SK-N-SH (cell line): ENCODE measurements around the gene GRK5.

Source experiments
- CTCF ChIP-seq: fragments of 200-600 bp; sonication (generic); IDR thresholded peaks from 2 replicates; pipeline ENCODE4 v1.6.1; 2017; ENCODE audit warnings: antibody characterized with exemption, mild to moderate bottlenecking, moderate library complexity
- EP300 ChIP-seq, 2 experiments: IDR thresholded peaks; 2 replicates each; pipeline versions ENCODE4 v1.4.0 to v1.6.1; 2012; ENCODE audit warnings: borderline replicate concordance in 1 of 2, low read depth in 1 of 2, low read length in 1 of 2
- EZH2phosphoT487 ChIP-seq: fragments of 200-600 bp; sonication (generic); IDR thresholded peaks from 2 replicates; pipeline ENCODE4 v1.6.1; 2017; ENCODE audit warnings: low read depth, mixed run types, mild to moderate bottlenecking, antibody characterized with exemption, moderate library complexity, borderline replicate concordance
- FOXM1 ChIP-seq: IDR thresholded peaks from 2 replicates; pipeline ENCODE4 v1.4.0; 2012; ENCODE audit warnings: low read depth, mild to moderate bottlenecking
- GABPA ChIP-seq: IDR thresholded peaks from 2 replicates; pipeline ENCODE4 v1.4.0; 2012; ENCODE audit warnings: low read depth, mild to moderate bottlenecking
- NRF1 ChIP-seq: IDR thresholded peaks from 2 replicates; pipeline ENCODE4 v1.6.1; 2012; ENCODE audit warnings: low read depth, mild to moderate bottlenecking, low read length
- POLR2AphosphoS5 ChIP-seq: IDR thresholded peaks from 2 replicates; pipeline ENCODE4 v1.6.1; 2012; ENCODE audit warnings: low read depth, low read length
- RAD21 ChIP-seq: IDR thresholded peaks from 2 replicates; pipeline ENCODE4 v1.6.1; 2012; ENCODE audit warnings: mild to moderate bottlenecking, low read length
- SMC3 ChIP-seq: IDR thresholded peaks from 2 replicates; pipeline ENCODE4 v1.6.1; 2012; ENCODE audit warnings: low read depth, low read length, improper control_type of control experiment
- TAF1 ChIP-seq: IDR thresholded peaks from 2 replicates; pipeline ENCODE4 v1.6.1; 2012; ENCODE audit warnings: low read depth, mild to moderate bottlenecking, low read length, moderate library complexity, borderline replicate concordance
- YY1 ChIP-seq: IDR thresholded peaks from 2 replicates; pipeline ENCODE4 v1.4.0; 2012; ENCODE audit warnings: low read depth, mild to moderate bottlenecking
- TF ChIP-seq, protein P1 (sequence below): IDR thresholded peaks from 2 replicates; pipeline ENCODE4 v1.6.1; 2012; ENCODE audit warnings: mild to moderate bottlenecking, low read depth, low read length, moderate library complexity

DNA sequence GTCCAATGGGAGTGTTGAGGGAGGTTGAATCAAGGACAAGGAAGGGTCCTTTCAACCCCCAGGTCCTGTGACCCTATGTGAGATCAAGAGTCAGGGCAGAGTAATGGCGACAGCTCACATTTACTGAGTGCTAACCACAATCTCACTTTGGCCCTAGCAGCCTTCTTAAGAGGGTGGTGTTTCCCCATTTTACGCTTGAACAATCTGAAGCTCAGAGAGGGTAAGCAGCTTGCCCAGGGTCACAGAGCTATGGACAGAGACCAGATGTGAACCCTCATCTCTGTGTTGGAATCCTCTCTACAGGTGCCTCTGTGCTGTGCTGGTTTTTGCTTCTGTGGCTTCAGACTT is 102.0 kb downstream of the GRK5 start:
- no peak for TF ChIP-seq CTCF
- no peak for TF ChIP-seq TAF1
- TF ChIP-seq NRF1: no peak
- no peak for TF ChIP-seq EP300 (IDR thresholded peaks at IDR 0.05; ENCODE audit: borderline replicate concordance in 1 of 2, low read depth in 1 of 2, low read length in 1 of 2)
- no peak for TF ChIP-seq POLR2AphosphoS5
- TF ChIP-seq SMC3: no peak
- no peak for TF ChIP-seq RAD21
- no peak for TF ChIP-seq FOXM1
- no peak for TF ChIP-seq YY1
- no peak for TF ChIP-seq EZH2phosphoT487
- TF ChIP-seq GABPA: no peak
- TF ChIP-seq, protein P1, sequence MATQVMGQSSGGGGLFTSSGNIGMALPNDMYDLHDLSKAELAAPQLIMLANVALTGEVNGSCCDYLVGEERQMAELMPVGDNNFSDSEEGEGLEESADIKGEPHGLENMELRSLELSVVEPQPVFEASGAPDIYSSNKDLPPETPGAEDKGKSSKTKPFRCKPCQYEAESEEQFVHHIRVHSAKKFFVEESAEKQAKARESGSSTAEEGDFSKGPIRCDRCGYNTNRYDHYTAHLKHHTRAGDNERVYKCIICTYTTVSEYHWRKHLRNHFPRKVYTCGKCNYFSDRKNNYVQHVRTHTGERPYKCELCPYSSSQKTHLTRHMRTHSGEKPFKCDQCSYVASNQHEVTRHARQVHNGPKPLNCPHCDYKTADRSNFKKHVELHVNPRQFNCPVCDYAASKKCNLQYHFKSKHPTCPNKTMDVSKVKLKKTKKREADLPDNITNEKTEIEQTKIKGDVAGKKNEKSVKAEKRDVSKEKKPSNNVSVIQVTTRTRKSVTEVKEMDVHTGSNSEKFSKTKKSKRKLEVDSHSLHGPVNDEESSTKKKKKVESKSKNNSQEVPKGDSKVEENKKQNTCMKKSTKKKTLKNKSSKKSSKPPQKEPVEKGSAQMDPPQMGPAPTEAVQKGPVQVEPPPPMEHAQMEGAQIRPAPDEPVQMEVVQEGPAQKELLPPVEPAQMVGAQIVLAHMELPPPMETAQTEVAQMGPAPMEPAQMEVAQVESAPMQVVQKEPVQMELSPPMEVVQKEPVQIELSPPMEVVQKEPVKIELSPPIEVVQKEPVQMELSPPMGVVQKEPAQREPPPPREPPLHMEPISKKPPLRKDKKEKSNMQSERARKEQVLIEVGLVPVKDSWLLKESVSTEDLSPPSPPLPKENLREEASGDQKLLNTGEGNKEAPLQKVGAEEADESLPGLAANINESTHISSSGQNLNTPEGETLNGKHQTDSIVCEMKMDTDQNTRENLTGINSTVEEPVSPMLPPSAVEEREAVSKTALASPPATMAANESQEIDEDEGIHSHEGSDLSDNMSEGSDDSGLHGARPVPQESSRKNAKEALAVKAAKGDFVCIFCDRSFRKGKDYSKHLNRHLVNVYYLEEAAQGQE: no peak
